K562 (cell line): ENCODE data around the gene ZC3H18. TPM values are rescaled to one million over a fixed set of nuclear protein-coding genes. Genes with fewer than 3 reads are reported as not detected.
A peak's percentile ranks its signal among the peaks of the same experiment; 100 is the strongest.

Source experiments
- ATAC-seq: fragments of 200-7000 bp; cut with Tn5 transposase; 3 replicates; pipeline ENCODE4 v1.9.1; 2020; ENCODE audit warnings: moderate library complexity
- BruUV-seq: library from RNA; stranded (reverse); fragments of 400-500 nt; replicated peaks from 2 replicates; lab custom pipeline; 2021; lab: Mats Ljungman, UMichigan
- CTCF ChIA-PET: fragments of 300-600 bp; formaldehyde crosslinking; extraction: SDS; loops from one replicate; lab custom pipeline; 2021; ENCODE audit warnings: low intra/inter-chr PET ratio; lab: Yijun Ruan, JAX
- POLR2A ChIA-PET: fragments of 300-600, 350-650 bp; sonication (Branson Sonifier 250); formaldehyde crosslinking; extraction: SDS; loops from one replicate; lab custom pipeline; 2021; ENCODE audit warnings: antibody characterized with exemption, inconsistent platforms; lab: Yijun Ruan, JAX
- DNase-seq, 4 experiments: peaks; one replicate each; pipeline versions ENCODE4 v3.0.0 to v3.0.0-alpha.2; 2011 to 2018; ENCODE audit warnings: low spot score in 3 of 4, mixed read lengths in 3 of 4; ENCODE audit errors: extremely low read depth in 1 of 4
- FAIRE-seq: peaks from 2 replicates; lab custom pipeline; 2011; peaks lifted over from hg19 to GRCh38; lab: Jason Lieb, UNC
- H2AFZ ChIP-seq: 2 replicates; pipeline ENCODE4 v1.6.0; 2011; ENCODE audit warnings: low read depth, low read length, control low read depth, inconsistent platforms
- H3K27ac ChIP-seq: fragments of 200-600 bp; 3 replicates; pipeline ENCODE4 v1.8.0; 2011; ENCODE audit warnings: low read depth, mild to moderate bottlenecking, control low read depth, inconsistent platforms, low read length, moderate library complexity, mixed read lengths; ENCODE audit errors: extremely low read depth
- H3K27me3 ChIP-seq, 2 experiments: fragments of 300-600 bp in 1 of 2; 2 replicates in 1 of 2; 3 replicates in 1 of 2; pipeline versions ENCODE4 v1.6.0 to v1.8.0; 2011; ENCODE audit warnings: inconsistent platforms in 2 of 2, low read length in 2 of 2, mild to moderate bottlenecking in 1 of 2, mixed read lengths in 1 of 2, moderate library complexity in 1 of 2; ENCODE audit not compliant: control insufficient read depth in 2 of 2, insufficient read depth in 2 of 2
- H3K36me3 ChIP-seq: fragments of 300-600 bp; 3 replicates; pipeline ENCODE4 v1.8.0; 2011; ENCODE audit warnings: mild to moderate bottlenecking, low read length, inconsistent platforms; ENCODE audit not compliant: control insufficient read depth, insufficient read depth
- H3K4me1 ChIP-seq, 2 experiments: fragments of 200-600 bp in 1 of 2; replicated peaks in 1 of 2; 2 replicates in 1 of 2; 3 replicates in 1 of 2; pipeline versions ENCODE4 v1.5.1 to v1.8.0; 2011; ENCODE audit warnings: inconsistent platforms in 2 of 2, low read length in 2 of 2, mild to moderate bottlenecking in 1 of 2, mixed read lengths in 1 of 2, moderate library complexity in 1 of 2; ENCODE audit not compliant: control insufficient read depth in 2 of 2, insufficient read depth in 2 of 2
- H3K4me2 ChIP-seq: 2 replicates; pipeline ENCODE4 v1.6.1; 2011; ENCODE audit warnings: low read length, control low read depth, inconsistent platforms, mixed read lengths; ENCODE audit not compliant: insufficient read depth
- H3K4me3 ChIP-seq: fragments of 200-600 bp; sonication (generic), shearing (Covaris generic); 2 replicates; pipeline ENCODE4 v1.5.1; 2016; ENCODE audit warnings: control low read depth, inconsistent platforms
- H3K79me2 ChIP-seq: fragments of 200-600 bp; 3 replicates; pipeline ENCODE4 v1.8.0; 2011; ENCODE audit warnings: low read length, inconsistent platforms; ENCODE audit not compliant: control insufficient read depth, insufficient read depth
- H3K9ac ChIP-seq, 2 experiments: 2 replicates each; pipeline versions ENCODE4 v1.6.0 to v1.6.1; 2011; ENCODE audit warnings: low read depth in 2 of 2, low read length in 2 of 2, control low read depth in 1 of 2, inconsistent platforms in 1 of 2, mild to moderate bottlenecking in 1 of 2, mixed read lengths in 1 of 2; ENCODE audit not compliant: insufficient read depth in 1 of 2
- H3K9me1 ChIP-seq: one replicate; pipeline ENCODE4 v1.6.0; 2011; ENCODE audit warnings: inconsistent platforms, mild to moderate bottlenecking, low read length, moderate library complexity; ENCODE audit not compliant: control insufficient read depth, insufficient read depth
- H3K9me3 ChIP-seq: replicated peaks from 2 replicates; pipeline ENCODE4 v1.5.1; 2011; ENCODE audit warnings: low read depth, low read length, inconsistent platforms; ENCODE audit not compliant: control insufficient read depth, insufficient read depth
- H4K20me1 ChIP-seq: replicated peaks from 2 replicates; pipeline ENCODE4 v1.6.1; 2011; ENCODE audit warnings: low read length, inconsistent platforms, mixed read lengths; ENCODE audit not compliant: control insufficient read depth, insufficient read depth
- ARHGAP35 ChIP-seq: fragments of 450-650 bp; IDR thresholded peaks from 2 replicates; pipeline ENCODE4 v1.6.1; 2018; ENCODE audit not compliant: partially characterized antibody
- EGR1 ChIP-seq: fragments of 450-650 bp; conservative IDR thresholded peaks from 2 replicates; pipeline ENCODE4 v1.6.1; 2017; ENCODE audit warnings: mild to moderate bottlenecking
- ELF1 ChIP-seq: fragments of 200-800 bp; sonication (Bioruptor generic); IDR thresholded peaks from 2 replicates; pipeline ENCODE4 v1.6.1; 2016; ENCODE audit warnings: missing genetic modification characterization, missing compliant biosample characterization
- FIP1L1 ChIP-seq: fragments of 200-400 bp; formaldehyde crosslinking; IDR thresholded peaks from 2 replicates; pipeline ENCODE4 v1.6.1; 2018; ENCODE audit warnings: mild to moderate bottlenecking, low read depth, low read length; ENCODE audit not compliant: poor library complexity, severe bottlenecking
- GTF2A2 ChIP-seq: IDR thresholded peaks from 2 replicates; pipeline ENCODE4 v1.6.1; 2016; ENCODE audit warnings: mild to moderate bottlenecking, missing genetic modification characterization, missing compliant biosample characterization
- HOXB6 ChIP-seq: fragments of 250-450 bp; sonication (Bioruptor Pico); IDR thresholded peaks from 2 replicates; pipeline ENCODE4 v1.5.1; 2022; ENCODE audit warnings: mild to moderate bottlenecking, borderline replicate concordance
- NFYB ChIP-seq: IDR thresholded peaks from 2 replicates; pipeline ENCODE4 v1.6.1; 2011; ENCODE audit warnings: mild to moderate bottlenecking, moderate library complexity; ENCODE audit not compliant: insufficient read length; ENCODE audit errors: extremely low read depth
- NR2F6 ChIP-seq: fragments of 450-650 bp; formaldehyde crosslinking; IDR thresholded peaks from 2 replicates; pipeline ENCODE4 v1.4.0; 2020; ENCODE audit warnings: mild to moderate bottlenecking
- POLR2G ChIP-seq: fragments of 200-400 bp; formaldehyde crosslinking; IDR thresholded peaks from 2 replicates; pipeline ENCODE4 v1.6.1; 2017; ENCODE audit warnings: low read depth, mild to moderate bottlenecking, antibody characterized with exemption, low read length, moderate library complexity
- POLR3A ChIP-seq: IDR thresholded peaks from 2 replicates; pipeline ENCODE4 v1.6.1; 2011; ENCODE audit warnings: borderline replicate concordance, mild to moderate bottlenecking, moderate library complexity; ENCODE audit not compliant: insufficient read length, insufficient read depth; ENCODE audit errors: extremely low read depth
- SMARCE1 ChIP-seq: fragments of 450-650 bp; IDR thresholded peaks from 2 replicates; pipeline ENCODE4 v1.7.1; 2016; ENCODE audit warnings: mild to moderate bottlenecking
- XRCC4 ChIP-seq: IDR thresholded peaks from one replicate; pipeline ENCODE4 v1.6.1; 2011; ENCODE audit not compliant: insufficient read depth, insufficient read length; ENCODE audit errors: extremely low read depth
- XRCC5 ChIP-seq: fragments of 200-400 bp; formaldehyde crosslinking; IDR thresholded peaks from 2 replicates; pipeline ENCODE4 v1.6.1; 2017; ENCODE audit warnings: low read depth, mild to moderate bottlenecking, low read length
- ZBTB7A ChIP-seq: IDR thresholded peaks from 2 replicates; pipeline ENCODE4 v1.6.1; 2011; ENCODE audit warnings: low read depth, mild to moderate bottlenecking, low read length, moderate library complexity, borderline replicate concordance; ENCODE audit not compliant: control insufficient read depth
- ZNF12 ChIP-seq: sonication (generic); formaldehyde crosslinking; IDR thresholded peaks from 2 replicates; pipeline ENCODE4 v1.4.0; 2020; ENCODE audit warnings: mild to moderate bottlenecking, missing genetic modification reagents
- ZNF57 ChIP-seq: fragments of 450-650 bp; formaldehyde crosslinking; IDR thresholded peaks from 2 replicates; pipeline ENCODE4 v1.4.0; 2020; ENCODE audit warnings: mild to moderate bottlenecking, moderate library complexity
- ZNF583 ChIP-seq: fragments of 250-450 bp; sonication (Bioruptor Pico); IDR thresholded peaks from 2 replicates; pipeline ENCODE4 v1.4.0; 2020
- ZNF696 ChIP-seq: fragments of 250-450 bp; sonication (Bioruptor Pico); conservative IDR thresholded peaks from 2 replicates; pipeline ENCODE4 v1.4.0; 2020; ENCODE audit warnings: mild to moderate bottlenecking, moderate library complexity
- WGBS: fragments of 100-300 bp; shearing (Covaris generic); methylation state at CpG from one replicate; pipeline ENCODE4 v1.1.6; 2016; ENCODE audit warnings: low coverage, mixed read lengths; ENCODE audit not compliant: insufficient coverage; ENCODE audit errors: missing lambda C conversion rate; 5-methylcytosine and 5-hydroxymethylcytosine counted together
- in situ Hi-C: fragments of 300-500 bp; cut with MboI; formaldehyde crosslinking; loops from 4 replicates; pipeline ENCODE4 v1.15.0; 2018; ENCODE audit warnings: inconsistent platforms, mixed read lengths
- intact Hi-C: fragments of 100-400 bp; cut with micrococcal nuclease; formaldehyde crosslinking; loops from 2 replicates; pipeline ENCODE4 v1.14.2; 2022
- polyA plus RNA-seq, 8 experiments: library from polyadenylated mRNA; depleted of rRNA in 4 of 8; stranded (reverse) in 5 of 8; unstranded in 3 of 8; fragments of >200 nt; fragmentation: Nextera tagmentation in 2 of 8; fragmentation: Illumina TruSeq in 1 of 8; extraction: Ambion mirVana in 2 of 8; extraction: Trizol in 1 of 8; gene quantifications; 2 replicates each; pipeline versions ENCODE4 v1.2.1 to v1.2.3, GENCODE V29; 2011 to 2014; ENCODE audit warnings: inconsistent platforms in 1 of 8, missing spikeins in 1 of 8
- total RNA-seq, 7 experiments: library from RNA; depleted of rRNA in 6 of 7; stranded (reverse); fragments of >200 nt in 6 of 7; fragmentation: Illumina TruSeq in 2 of 7; extraction: Trizol in 2 of 7; gene quantifications; 2 replicates each; pipeline versions ENCODE4 v1.2.1 to v1.2.3, GENCODE V29; 2011 to 2021; ENCODE audit warnings: low replicate concordance in 1 of 7
- TF ChIP-seq, protein P1 (sequence below): fragments of 250-450 bp; sonication (Bioruptor Pico); IDR thresholded peaks from 2 replicates; pipeline ENCODE4 v1.5.0; 2021
- TF ChIP-seq, protein P2 (sequence below): fragments of 450-650 bp; IDR thresholded peaks from 2 replicates; pipeline ENCODE4 v1.6.1; 2017; ENCODE audit warnings: mild to moderate bottlenecking, moderate library complexity

ZC3H18 gene
- total and polyA plus RNA-seq, 9 of the 15 experiments (the other 6 are each of a cell fraction or from before 2014, with no cell fraction given) = 1.7 to 88.7 (median 26.9) TPM

DNA sequence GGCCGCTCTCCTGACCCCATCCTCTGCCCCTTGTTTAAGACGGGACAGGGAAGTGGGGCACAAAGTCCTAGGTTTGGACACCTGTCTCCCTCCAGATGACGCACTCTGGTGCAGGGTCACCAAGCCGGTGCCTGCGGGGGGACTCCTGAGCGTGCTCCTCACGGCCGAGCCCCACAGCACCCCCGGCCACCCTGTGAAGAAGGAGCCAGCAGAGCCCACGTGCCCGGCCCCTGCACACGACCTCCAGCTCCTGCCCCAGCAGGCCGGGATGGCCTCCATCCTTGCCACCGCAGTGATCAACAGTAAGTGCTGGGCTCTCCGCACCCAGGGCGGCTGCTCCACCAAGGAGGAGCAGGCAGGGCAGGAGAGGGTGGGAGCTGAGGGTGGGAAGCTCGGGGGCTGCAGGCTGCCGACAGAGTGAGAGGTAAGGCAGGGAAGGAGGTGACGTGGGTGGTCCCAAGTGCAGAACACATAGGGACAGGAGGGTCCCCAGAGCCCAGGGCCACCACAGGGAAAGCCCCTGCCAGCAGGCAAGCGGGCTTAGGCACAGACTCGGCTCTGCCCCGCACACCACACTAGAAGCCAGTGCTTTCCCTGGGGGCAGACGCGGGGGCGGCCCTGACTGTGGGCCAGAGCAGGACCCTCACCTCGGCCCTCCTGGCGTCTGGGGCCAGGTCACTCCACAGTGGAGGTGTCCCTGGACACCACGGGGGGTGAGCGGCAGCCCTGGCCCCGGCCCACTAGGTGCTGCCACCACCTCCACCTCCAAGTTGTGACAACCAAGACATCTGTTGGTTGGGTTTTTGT is 42.1 kb upstream of the ZC3H18 start:
- no peak overlapping the region for H3K4me2 ChIP-seq
- H3K9me1 ChIP-seq = no peaks in the 10 kb centered on the region
- no peak overlapping the region for H3K27ac ChIP-seq
- ATAC-seq = no peak
- no peak for FAIRE-seq
- peaks cover 5% of the 10 kb centered on the region; the same call in 1 of the 3 replicates for H3K79me2 ChIP-seq
- H3K36me3 ChIP-seq = peaks cover 66% of the 10 kb centered on the region; the same call in 2 of the 3 replicates
- no peaks in the 10 kb centered on the region for H3K9me3 ChIP-seq
- no peaks in the 10 kb centered on the region; the same call in 1 of the 2 replicates for H4K20me1 ChIP-seq
- no peak for DNase-seq
- intact Hi-C loops = loop anchor here (1.0 to 5.0 kb wide), 3 partner anchors 34 to 85 kb away; no protein-coding TSS in a partner anchor
- TF ChIP-seq ZNF696 (CRISPR knock-in tag) (no peak), HOXB6 (CRISPR knock-in tag) (no peak), POLR3A (no peak), ZNF12 (CRISPR knock-in tag) (no peak), ZNF57 (no peak), SMARCE1 (no peak), FIP1L1 (peak; percentile 38), XRCC5 (no peak), XRCC4 (no peak), EGR1 (0 out of 2 replicates have a peak, but pooled peaks have one; percentile 9), ZNF583 (CRISPR knock-in tag) (no peak), ZBTB7A (no peak), NFYB (no peak), NR2F6 (no peak), GTF2A2 (tag) (no peak), POLR2G (peak; percentile 38; the same call in 1 of the 2 replicates), ELF1 (tag) (no peak), ARHGAP35 (no peak)
- TF ChIP-seq, protein P1, sequence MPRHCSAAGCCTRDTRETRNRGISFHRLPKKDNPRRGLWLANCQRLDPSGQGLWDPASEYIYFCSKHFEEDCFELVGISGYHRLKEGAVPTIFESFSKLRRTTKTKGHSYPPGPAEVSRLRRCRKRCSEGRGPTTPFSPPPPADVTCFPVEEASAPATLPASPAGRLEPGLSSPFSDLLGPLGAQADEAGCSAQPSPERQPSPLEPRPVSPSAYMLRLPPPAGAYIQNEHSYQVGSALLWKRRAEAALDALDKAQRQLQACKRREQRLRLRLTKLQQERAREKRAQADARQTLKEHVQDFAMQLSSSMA (CRISPR knock-in tag) = no peak
- TF ChIP-seq, protein P2, sequence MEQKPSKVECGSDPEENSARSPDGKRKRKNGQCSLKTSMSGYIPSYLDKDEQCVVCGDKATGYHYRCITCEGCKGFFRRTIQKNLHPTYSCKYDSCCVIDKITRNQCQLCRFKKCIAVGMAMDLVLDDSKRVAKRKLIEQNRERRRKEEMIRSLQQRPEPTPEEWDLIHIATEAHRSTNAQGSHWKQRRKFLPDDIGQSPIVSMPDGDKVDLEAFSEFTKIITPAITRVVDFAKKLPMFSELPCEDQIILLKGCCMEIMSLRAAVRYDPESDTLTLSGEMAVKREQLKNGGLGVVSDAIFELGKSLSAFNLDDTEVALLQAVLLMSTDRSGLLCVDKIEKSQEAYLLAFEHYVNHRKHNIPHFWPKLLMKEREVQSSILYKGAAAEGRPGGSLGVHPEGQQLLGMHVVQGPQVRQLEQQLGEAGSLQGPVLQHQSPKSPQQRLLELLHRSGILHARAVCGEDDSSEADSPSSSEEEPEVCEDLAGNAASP = no peak
- TF ChIP-seq, all 486 proteins: peak for 3
- H2AFZ ChIP-seq = no peak overlapping the region
- WGBS = 74% methylated on average over 29 of the region's 30 CpGs
- BruUV-seq = no TSS peak
- ChIA-PET POLR2A (interaction anchor here (0.7 kb wide), 1 partner anchor 92 kb away, joined by 3 read pairs; no protein-coding TSS in a partner anchor), CTCF (interaction anchor here (0.6 to 6.2 kb wide), 9 partner anchors 34 to 1203 kb away, joined by 3 to 108 read pairs (median 4); no protein-coding TSS in a partner anchor)
- H3K4me3 ChIP-seq = no peak overlapping the region
- in situ Hi-C loops = loop anchor here (10.0 kb wide), 1 partner anchor 83 kb away; no protein-coding TSS in a partner anchor
- no peaks in the 10 kb centered on the region for H3K27me3 ChIP-seq
- H3K4me1 ChIP-seq = peaks cover 36 to 100% of the 10 kb centered on the region in 2 experiments
- H3K9ac ChIP-seq = peak overlapping the region in 1 of 2 experiments; percentile 37; a peak in 1 of 4 replicates
